HepG2 (cell line): ENCODE results near the gene SERPINA3. TPM values are rescaled to one million over a fixed set of nuclear protein-coding genes. Genes with fewer than 3 reads are reported as not detected.

ENCODE experiments used
- CHCHD3 ChIP-seq: sonication (generic); formaldehyde crosslinking; IDR thresholded peaks from 2 replicates; pipeline ENCODE4 v1.8.0; 2022; ENCODE audit warnings: mild to moderate bottlenecking, missing genetic modification reagents, moderate library complexity
- DR1 ChIP-seq: sonication (generic); formaldehyde crosslinking; IDR thresholded peaks from 2 replicates; pipeline ENCODE4 v1.8.0; 2021; ENCODE audit warnings: mild to moderate bottlenecking, missing genetic modification reagents, inconsistent platforms
- EEA1 ChIP-seq: sonication (generic); formaldehyde crosslinking; IDR thresholded peaks from 2 replicates; pipeline ENCODE4 v1.5.1; 2020; ENCODE audit warnings: mild to moderate bottlenecking, missing genetic modification reagents, borderline replicate concordance
- ISL2 ChIP-seq: sonication (generic); formaldehyde crosslinking; IDR thresholded peaks from 2 replicates; pipeline ENCODE4 v1.5.0; 2020; ENCODE audit warnings: missing genetic modification reagents
- JUND ChIP-seq: sonication (generic); formaldehyde crosslinking; IDR thresholded peaks from 2 replicates; pipeline ENCODE4 v1.8.0; 2022; ENCODE audit warnings: mild to moderate bottlenecking, missing genetic modification reagents
- KAT7 ChIP-seq: IDR thresholded peaks from 2 replicates; pipeline ENCODE4 v1.6.1; 2018; ENCODE audit warnings: borderline replicate concordance, missing compliant biosample characterization
- KMT2B ChIP-seq: IDR thresholded peaks from 2 replicates; pipeline ENCODE4 v1.6.1; 2016; ENCODE audit warnings: missing genetic modification reagents, missing compliant biosample characterization
- LBX2 ChIP-seq: sonication (generic); formaldehyde crosslinking; IDR thresholded peaks from 2 replicates; pipeline ENCODE4 v1.5.0; 2020; ENCODE audit warnings: missing genetic modification reagents, mild to moderate bottlenecking, borderline replicate concordance
- MAFG ChIP-seq: sonication (generic); formaldehyde crosslinking; IDR thresholded peaks from 2 replicates; pipeline ENCODE4 v1.5.1; 2020; ENCODE audit warnings: mild to moderate bottlenecking, missing genetic modification reagents
- NFKBIZ ChIP-seq: IDR thresholded peaks from 2 replicates; pipeline ENCODE4 v1.6.1; 2018; ENCODE audit warnings: missing genetic modification reagents, missing compliant biosample characterization
- SP2 ChIP-seq: sonication (generic); formaldehyde crosslinking; IDR thresholded peaks from 2 replicates; pipeline ENCODE4 v1.5.1; 2020; ENCODE audit warnings: mild to moderate bottlenecking, missing genetic modification reagents
- TRAFD1 ChIP-seq: sonication (generic); formaldehyde crosslinking; IDR thresholded peaks from 2 replicates; pipeline ENCODE4 v1.5.1; 2020; ENCODE audit warnings: missing genetic modification reagents, mild to moderate bottlenecking, borderline replicate concordance
- ZNF282 ChIP-seq: fragments of 450-650 bp; IDR thresholded peaks from 2 replicates; pipeline ENCODE4 v1.6.1; 2018; ENCODE audit not compliant: partially characterized antibody
- ZNF552 ChIP-seq: sonication (generic); formaldehyde crosslinking; IDR thresholded peaks from 2 replicates; pipeline ENCODE4 v1.9.0; 2022; ENCODE audit warnings: missing genetic modification reagents, mild to moderate bottlenecking, borderline replicate concordance
- ZNF7 ChIP-seq: IDR thresholded peaks from 2 replicates; pipeline ENCODE4 v1.6.1; 2016; ENCODE audit warnings: missing biosample characterization, missing genetic modification reagents
- ZNF883 ChIP-seq: sonication (generic); formaldehyde crosslinking; IDR thresholded peaks from 2 replicates; pipeline ENCODE4 v1.5.1; 2020; ENCODE audit warnings: mild to moderate bottlenecking, missing genetic modification reagents; ENCODE audit errors: not compliant biosample characterization
- polyA plus RNA-seq, 8 experiments: library from polyadenylated mRNA; depleted of rRNA in 3 of 8; stranded (reverse) in 7 of 8; unstranded in 1 of 8; fragments of >200 nt; fragmentation: Illumina TruSeq in 4 of 8; extraction: Trizol in 4 of 8; gene quantifications; 2 replicates each; pipeline versions ENCODE4 v1.2.1 to v1.2.3, GENCODE V29; 2011 to 2016; ENCODE audit warnings: low read depth in 4 of 8, missing spikeins in 1 of 8, mixed read lengths in 1 of 8; ENCODE audit not compliant: insufficient read depth in 1 of 8
- total RNA-seq, 5 experiments: library from RNA; depleted of rRNA; stranded (reverse); fragments of >200 nt; fragmentation: Illumina TruSeq; extraction: Trizol; gene quantifications; 2 replicates each; pipeline ENCODE4 v1.2.3, GENCODE V29; 2016; ENCODE audit warnings: low read depth in 1 of 5
- TF ChIP-seq, protein P1 (sequence below): sonication (generic); formaldehyde crosslinking; IDR thresholded peaks from 2 replicates; pipeline ENCODE4 v1.5.1; 2020; ENCODE audit warnings: mild to moderate bottlenecking, missing genetic modification reagents, borderline replicate concordance
- TF ChIP-seq, protein P2 (sequence below): sonication (generic); formaldehyde crosslinking; IDR thresholded peaks from 2 replicates; pipeline ENCODE4 v1.5.1; 2020; ENCODE audit warnings: mild to moderate bottlenecking, missing genetic modification reagents

Gene SERPINA3
- total and polyA plus RNA-seq, 2 of the 13 experiments (the other 11 are each of a cell fraction or from before 2014, with no cell fraction given), result 825 to 2,200 TPM

DNA sequence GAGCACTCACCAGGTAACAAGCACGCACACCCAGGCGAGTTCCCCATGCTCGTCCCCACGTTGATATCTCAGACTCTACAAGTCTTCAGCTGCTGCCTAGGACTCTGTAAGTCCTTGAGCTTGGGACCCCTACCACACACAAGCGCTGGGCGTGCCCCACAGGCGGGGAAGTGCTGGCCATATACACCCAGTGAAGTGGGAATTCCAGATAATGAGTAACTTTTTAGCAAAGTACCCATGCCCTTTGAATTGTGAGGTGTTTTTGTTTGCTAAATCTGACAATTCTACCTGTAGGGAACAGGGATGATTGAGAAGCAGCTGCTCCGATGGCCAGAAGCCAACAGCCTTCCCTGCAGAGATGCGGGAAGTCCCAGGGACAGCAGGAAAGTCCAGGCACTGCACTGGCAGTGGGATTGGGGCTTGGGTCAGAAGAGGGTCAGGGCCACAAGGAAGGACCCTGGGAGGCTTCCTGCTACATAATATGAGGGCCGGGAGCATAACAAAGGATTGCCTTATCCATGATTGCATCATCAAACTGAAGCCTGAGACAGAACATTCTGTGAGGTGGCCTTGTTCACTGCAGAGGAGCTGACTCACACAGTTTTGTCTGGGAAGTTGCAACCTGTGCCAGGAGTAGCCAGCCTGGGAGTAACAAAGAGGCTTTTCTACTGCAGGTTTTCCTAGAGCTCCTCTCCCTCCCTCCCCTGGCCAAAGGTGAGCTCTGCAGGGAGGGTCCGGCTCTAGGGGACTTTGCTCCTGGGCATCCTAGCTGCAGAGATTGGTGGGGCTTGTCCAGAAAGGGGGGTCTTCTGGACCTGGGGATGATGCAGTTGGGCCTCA is 13.2 kb upstream of the SERPINA3 start (continued):
- TF ChIP-seq CHCHD3, result no peak
- TF ChIP-seq TRAFD1 (CRISPR knock-in tag), result 0 out of 2 replicates have a peak, but pooled peaks have one; percentile 24
- TF ChIP-seq ZNF883, result no peak
- no peak; the same call in 1 of the 2 replicates for TF ChIP-seq KAT7 (CRISPR knock-in tag)
- TF ChIP-seq ZNF552 (CRISPR knock-in tag), result no peak
- TF ChIP-seq SP2 (CRISPR knock-in tag), result no peak
- TF ChIP-seq DR1, result peak; percentile 67
- TF ChIP-seq, protein P1, sequence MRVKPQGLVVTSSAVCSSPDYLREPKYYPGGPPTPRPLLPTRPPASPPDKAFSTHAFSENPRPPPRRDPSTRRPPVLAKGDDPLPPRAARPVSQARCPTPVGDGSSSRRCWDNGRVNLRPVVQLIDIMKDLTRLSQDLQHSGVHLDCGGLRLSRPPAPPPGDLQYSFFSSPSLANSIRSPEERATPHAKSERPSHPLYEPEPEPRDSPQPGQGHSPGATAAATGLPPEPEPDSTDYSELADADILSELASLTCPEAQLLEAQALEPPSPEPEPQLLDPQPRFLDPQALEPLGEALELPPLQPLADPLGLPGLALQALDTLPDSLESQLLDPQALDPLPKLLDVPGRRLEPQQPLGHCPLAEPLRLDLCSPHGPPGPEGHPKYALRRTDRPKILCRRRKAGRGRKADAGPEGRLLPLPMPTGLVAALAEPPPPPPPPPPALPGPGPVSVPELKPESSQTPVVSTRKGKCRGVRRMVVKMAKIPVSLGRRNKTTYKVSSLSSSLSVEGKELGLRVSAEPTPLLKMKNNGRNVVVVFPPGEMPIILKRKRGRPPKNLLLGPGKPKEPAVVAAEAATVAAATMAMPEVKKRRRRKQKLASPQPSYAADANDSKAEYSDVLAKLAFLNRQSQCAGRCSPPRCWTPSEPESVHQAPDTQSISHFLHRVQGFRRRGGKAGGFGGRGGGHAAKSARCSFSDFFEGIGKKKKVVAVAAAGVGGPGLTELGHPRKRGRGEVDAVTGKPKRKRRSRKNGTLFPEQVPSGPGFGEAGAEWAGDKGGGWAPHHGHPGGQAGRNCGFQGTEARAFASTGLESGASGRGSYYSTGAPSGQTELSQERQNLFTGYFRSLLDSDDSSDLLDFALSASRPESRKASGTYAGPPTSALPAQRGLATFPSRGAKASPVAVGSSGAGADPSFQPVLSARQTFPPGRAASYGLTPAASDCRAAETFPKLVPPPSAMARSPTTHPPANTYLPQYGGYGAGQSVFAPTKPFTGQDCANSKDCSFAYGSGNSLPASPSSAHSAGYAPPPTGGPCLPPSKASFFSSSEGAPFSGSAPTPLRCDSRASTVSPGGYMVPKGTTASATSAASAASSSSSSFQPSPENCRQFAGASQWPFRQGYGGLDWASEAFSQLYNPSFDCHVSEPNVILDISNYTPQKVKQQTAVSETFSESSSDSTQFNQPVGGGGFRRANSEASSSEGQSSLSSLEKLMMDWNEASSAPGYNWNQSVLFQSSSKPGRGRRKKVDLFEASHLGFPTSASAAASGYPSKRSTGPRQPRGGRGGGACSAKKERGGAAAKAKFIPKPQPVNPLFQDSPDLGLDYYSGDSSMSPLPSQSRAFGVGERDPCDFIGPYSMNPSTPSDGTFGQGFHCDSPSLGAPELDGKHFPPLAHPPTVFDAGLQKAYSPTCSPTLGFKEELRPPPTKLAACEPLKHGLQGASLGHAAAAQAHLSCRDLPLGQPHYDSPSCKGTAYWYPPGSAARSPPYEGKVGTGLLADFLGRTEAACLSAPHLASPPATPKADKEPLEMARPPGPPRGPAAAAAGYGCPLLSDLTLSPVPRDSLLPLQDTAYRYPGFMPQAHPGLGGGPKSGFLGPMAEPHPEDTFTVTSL (CRISPR knock-in tag), result no peak; the same call in 1 of the 2 replicates
- TF ChIP-seq NFKBIZ (CRISPR knock-in tag), result peak; percentile 38; the same call in 1 of the 2 replicates
- TF ChIP-seq MAFG (CRISPR knock-in tag), result peak; percentile 64; the same call in 1 of the 2 replicates
- peak; percentile 95 for TF ChIP-seq ISL2 (CRISPR knock-in tag)
- TF ChIP-seq ZNF282, result no peak
- no peak for TF ChIP-seq LBX2
- TF ChIP-seq ZNF7 (CRISPR knock-in tag), result no peak
- TF ChIP-seq EEA1 (CRISPR knock-in tag), result no peak
- TF ChIP-seq, protein P2, sequence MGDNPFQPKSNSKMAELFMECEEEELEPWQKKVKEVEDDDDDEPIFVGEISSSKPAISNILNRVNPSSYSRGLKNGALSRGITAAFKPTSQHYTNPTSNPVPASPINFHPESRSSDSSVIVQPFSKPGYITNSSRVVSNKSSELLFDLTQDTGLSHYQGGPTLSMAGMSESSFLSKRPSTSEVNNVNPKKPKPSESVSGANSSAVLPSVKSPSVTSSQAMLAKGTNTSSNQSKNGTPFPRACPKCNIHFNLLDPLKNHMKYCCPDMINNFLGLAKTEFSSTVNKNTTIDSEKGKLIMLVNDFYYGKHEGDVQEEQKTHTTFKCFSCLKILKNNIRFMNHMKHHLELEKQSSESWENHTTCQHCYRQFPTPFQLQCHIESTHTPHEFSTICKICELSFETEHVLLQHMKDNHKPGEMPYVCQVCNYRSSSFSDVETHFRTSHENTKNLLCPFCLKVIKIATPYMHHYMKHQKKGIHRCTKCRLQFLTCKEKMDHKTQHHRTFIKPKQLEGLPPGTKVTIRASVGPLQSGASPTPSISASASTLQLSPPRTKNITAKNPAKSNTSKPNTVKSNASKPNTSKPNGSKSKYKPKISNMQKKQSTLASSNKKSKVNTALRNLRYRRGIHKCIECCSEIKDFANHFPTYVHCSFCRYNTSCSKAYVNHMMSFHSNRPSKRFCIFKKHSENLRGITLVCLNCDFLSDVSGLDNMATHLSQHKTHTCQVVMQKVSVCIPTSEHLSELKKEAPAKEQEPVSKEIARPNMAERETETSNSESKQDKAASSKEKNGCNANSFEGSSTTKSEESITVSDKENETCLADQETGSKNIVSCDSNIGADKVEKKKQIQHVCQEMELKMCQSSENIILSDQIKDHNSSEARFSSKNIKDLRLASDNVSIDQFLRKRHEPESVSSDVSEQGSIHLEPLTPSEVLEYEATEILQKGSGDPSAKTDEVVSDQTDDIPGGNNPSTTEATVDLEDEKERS (CRISPR knock-in tag), result peak; percentile 89
- peak; percentile 86 for TF ChIP-seq JUND (CRISPR knock-in tag)
- TF ChIP-seq KMT2B (CRISPR knock-in tag), result 0 out of 2 replicates have a peak, but pooled peaks have one; percentile 30
